GM12878 (cell line): ENCODE measurements around the gene NCKAP5. TPM values are rescaled to one million over a fixed set of nuclear protein-coding genes. Genes with fewer than 3 reads are reported as not detected.

Experiments
- ATAC-seq: fragments of 200-7000 bp; cut with Tn5 transposase; 3 replicates; pipeline ENCODE4 v1.9.1; 2020; ENCODE audit warnings: mild to moderate bottlenecking, moderate library complexity
- BruUV-seq: library from RNA; stranded (reverse); fragments of 400-500 nt; replicated peaks from 2 replicates; lab custom pipeline; 2021; lab: Mats Ljungman, UMichigan
- CTCF ChIA-PET: fragments of 300-600 bp; sonication (Branson Sonifier 250); formaldehyde crosslinking; extraction: SDS; loops from one replicate; lab custom pipeline; 2021; ENCODE audit warnings: inconsistent platforms; lab: Yijun Ruan, JAX
- POLR2A ChIA-PET: fragments of 350-600 bp; formaldehyde crosslinking; extraction: SDS; loops from one replicate; lab custom pipeline; 2021; ENCODE audit warnings: inconsistent platforms; lab: Charles Lee
- RAD21 ChIA-PET: fragments of 300-600 bp; sonication (Branson Sonifier 250); formaldehyde crosslinking; loops from one replicate; lab custom pipeline; 2023; ENCODE audit warnings: antibody characterized with exemption; ENCODE audit not compliant: unreplicated experiment; lab: Charles Lee
- SMC1A ChIA-PET: fragments of 300-600 bp; sonication (Branson Sonifier 250); formaldehyde crosslinking; loops from one replicate; lab custom pipeline; 2023; ENCODE audit not compliant: unreplicated experiment, uncharacterized antibody; lab: Charles Lee
- DNase-seq: peaks from one replicate; pipeline ENCODE4 v3.0.0-alpha.2; 2011; ENCODE audit warnings: low read depth, low spot score
- FAIRE-seq: peaks from 3 replicates; lab custom pipeline; 2011; peaks lifted over from hg19 to GRCh38; lab: Jason Lieb, UNC
- H2AFZ ChIP-seq: 2 replicates; pipeline ENCODE4 v1.6.0; 2011; ENCODE audit warnings: low read depth, low read length, control low read depth; ENCODE audit not compliant: control insufficient read depth
- H3K27ac ChIP-seq: 2 replicates; pipeline ENCODE4 v1.5.1; 2011; ENCODE audit warnings: control low read depth; ENCODE audit not compliant: control insufficient read depth, insufficient read depth
- H3K27me3 ChIP-seq, 2 experiments: replicated peaks in 1 of 2; 2 replicates each; pipeline versions ENCODE4 v1.6.0 to v1.6.1; 2011; ENCODE audit warnings: low read length in 1 of 2; ENCODE audit not compliant: control insufficient read depth in 2 of 2, insufficient read depth in 2 of 2
- H3K36me3 ChIP-seq, 2 experiments: 2 replicates each; pipeline ENCODE4 v1.5.1; 2011; ENCODE audit warnings: low read length in 1 of 2; ENCODE audit not compliant: control insufficient read depth in 2 of 2, insufficient read depth in 2 of 2
- H3K4me1 ChIP-seq: 2 replicates; pipeline ENCODE4 v1.6.1; 2011; ENCODE audit warnings: mild to moderate bottlenecking, low read length, moderate library complexity, mixed read lengths; ENCODE audit not compliant: control insufficient read depth, insufficient read depth
- H3K4me2 ChIP-seq: 2 replicates; pipeline ENCODE4 v1.6.0; 2011; ENCODE audit warnings: control low read depth; ENCODE audit not compliant: control insufficient read depth, insufficient read depth
- H3K4me3 ChIP-seq: fragments of 200-600 bp; sonication (generic); 2 replicates; pipeline ENCODE4 v1.5.1; 2016
- H3K79me2 ChIP-seq: 2 replicates; pipeline ENCODE4 v1.6.0; 2011; ENCODE audit warnings: low read length; ENCODE audit not compliant: control insufficient read depth, insufficient read depth
- H3K9ac ChIP-seq: 2 replicates; pipeline ENCODE4 v1.8.0; 2011; ENCODE audit warnings: low read length, control low read depth, mixed read lengths; ENCODE audit not compliant: control insufficient read depth, insufficient read depth
- H3K9me3 ChIP-seq: replicated peaks from 3 replicates; pipeline ENCODE4 v1.5.1; 2011; ENCODE audit warnings: mild to moderate bottlenecking, low read length; ENCODE audit not compliant: control insufficient read depth, insufficient read depth
- H4K20me1 ChIP-seq: 2 replicates; pipeline ENCODE4 v1.6.0; 2011; ENCODE audit not compliant: control insufficient read depth, insufficient read depth
- BRCA1 ChIP-seq: IDR thresholded peaks from 2 replicates; pipeline ENCODE4 v1.6.1; 2011; ENCODE audit warnings: low read depth, low read length, improper control_type of control experiment
- CBX5 ChIP-seq: sonication (generic); IDR thresholded peaks from 2 replicates; pipeline ENCODE4 v1.6.1; 2016; ENCODE audit warnings: low read depth, moderate library complexity, mild to moderate bottlenecking, inconsistent platforms
- CEBPZ ChIP-seq: fragments of 150-350 bp; IDR thresholded peaks from 2 replicates; pipeline ENCODE4 v1.6.1; 2016; ENCODE audit warnings: low read depth, low read length
- ESRRA ChIP-seq: IDR thresholded peaks from 2 replicates; pipeline ENCODE4 v1.6.1; 2012; ENCODE audit warnings: mild to moderate bottlenecking, low read length, improper control_type of control experiment
- EZH2 ChIP-seq: IDR thresholded peaks from 2 replicates; pipeline ENCODE4 v1.6.1; 2012; ENCODE audit warnings: low read depth, mild to moderate bottlenecking, control low read depth, inconsistent platforms, low read length, borderline replicate concordance; ENCODE audit not compliant: control insufficient read depth
- FOXM1 ChIP-seq: IDR thresholded peaks from 2 replicates; pipeline ENCODE4 v1.6.1; 2012; ENCODE audit warnings: low read depth, mild to moderate bottlenecking, inconsistent platforms, low read length, moderate library complexity
- HDAC2 ChIP-seq: fragments of 200-600 bp; sonication (generic); IDR thresholded peaks from 2 replicates; pipeline ENCODE4 v1.6.1; 2017
- KLF5 ChIP-seq: fragments of 450-650 bp; IDR thresholded peaks from 2 replicates; pipeline ENCODE4 v1.6.1; 2014; ENCODE audit warnings: mild to moderate bottlenecking; ENCODE audit not compliant: partially characterized antibody
- MEF2B ChIP-seq: fragments of 450-650 bp; IDR thresholded peaks from 2 replicates; pipeline ENCODE4 v1.6.1; 2018; ENCODE audit warnings: mild to moderate bottlenecking, moderate library complexity; ENCODE audit not compliant: partially characterized antibody, poor library complexity, severe bottlenecking
- MYB ChIP-seq: fragments of 150-350 bp; IDR thresholded peaks from 2 replicates; pipeline ENCODE4 v1.6.1; 2014; ENCODE audit warnings: mild to moderate bottlenecking, low read depth, low read length, borderline replicate concordance
- NBN ChIP-seq: fragments of 450-650 bp; IDR thresholded peaks from 2 replicates; pipeline ENCODE4 v1.6.1; 2016
- NR2F1 ChIP-seq: fragments of 450-650 bp; conservative IDR thresholded peaks from 2 replicates; pipeline ENCODE4 v1.6.1; 2017; ENCODE audit warnings: mild to moderate bottlenecking
- RB1 ChIP-seq: fragments of 450-650 bp; formaldehyde crosslinking; IDR thresholded peaks from 2 replicates; pipeline ENCODE4 v1.6.1; 2017; ENCODE audit warnings: mild to moderate bottlenecking, borderline replicate concordance
- RBBP5 ChIP-seq: fragments of 200-600 bp; sonication (generic); conservative IDR thresholded peaks from 2 replicates; pipeline ENCODE4 v1.6.1; 2016
- SMC3 ChIP-seq: IDR thresholded peaks from 2 replicates; pipeline ENCODE4 v1.6.1; 2011; ENCODE audit warnings: low read length, improper control_type of control experiment, borderline replicate concordance
- TCF12 ChIP-seq: IDR thresholded peaks from 2 replicates; pipeline ENCODE4 v1.6.1; 2011; ENCODE audit warnings: low read depth, mild to moderate bottlenecking, low read length
- ZNF24 ChIP-seq: fragments of 450-650 bp; IDR thresholded peaks from 2 replicates; pipeline ENCODE4 v1.6.1; 2017; ENCODE audit warnings: antibody characterized with exemption, mild to moderate bottlenecking
- ZNF384 ChIP-seq: IDR thresholded peaks from 2 replicates; pipeline ENCODE4 v1.6.1; 2012; ENCODE audit warnings: low read depth, mild to moderate bottlenecking, low read length, improper control_type of control experiment, borderline replicate concordance
- ZSCAN29 ChIP-seq: fragments of 450-650 bp; IDR thresholded peaks from 2 replicates; pipeline ENCODE4 v1.6.1; 2017; ENCODE audit warnings: mild to moderate bottlenecking, moderate library complexity
- in situ Hi-C: fragments of 300-500 bp; cut with MboI; formaldehyde crosslinking; loops from 9 replicates; pipeline ENCODE4 v1.14.3; 2018; ENCODE audit warnings: mixed read lengths
- intact Hi-C: fragments of 100-400 bp; cut with micrococcal nuclease; formaldehyde crosslinking; loops from one replicate; pipeline ENCODE4 v1.14.2; 2022; ENCODE audit not compliant: unreplicated experiment
- polyA plus RNA-seq, 11 experiments: library from polyadenylated mRNA; depleted of rRNA in 4 of 11; unstranded in 6 of 11; stranded (reverse) in 5 of 11; fragments of >200 nt; fragmentation: Nextera tagmentation in 4 of 11; fragmentation: Illumina TruSeq in 1 of 11; extraction: Ambion mirVana in 4 of 11; extraction: Trizol in 1 of 11; gene quantifications; 1 replicate in 1 of 11; 2 replicates in 10 of 11; pipeline versions ENCODE4 v1.2.1 to v1.2.3, GENCODE V29; 2011 to 2016; ENCODE audit warnings: inconsistent platforms in 2 of 11, missing spikeins in 2 of 11, low read depth in 1 of 11
- total RNA-seq, 4 experiments: library from RNA; depleted of rRNA in 3 of 4; stranded (reverse); fragments of >200 nt in 3 of 4; fragmentation: Illumina TruSeq in 1 of 4; extraction: Trizol in 1 of 4; gene quantifications; 2 replicates each; pipeline versions ENCODE4 v1.2.1 to v1.2.3, GENCODE V29; 2013 to 2021

NCKAP5 gene
- total and polyA plus RNA-seq, 10 of the 15 experiments (the other 5 are each of a cell fraction or from before 2014, with no cell fraction given) = 0.06 to 0.44 (median 0.16) TPM

GRCh38 chr2:132758995-132759394 is 809.3 kb downstream of the NCKAP5 start:
- ChIA-PET RAD21 (no interaction called here), SMC1A (interaction anchor here (1.0 to 2.6 kb wide), 2 partner anchors 9 to 11 kb away, joined by 3 to 19 read pairs; no protein-coding TSS in a partner anchor), POLR2A (no interaction called here), CTCF (no interaction called here)
- no peak overlapping the region for H2AFZ ChIP-seq
- ATAC-seq = no peak
- BruUV-seq = no TSS peak
- H3K4me2 ChIP-seq = no peak overlapping the region
- no peaks in the 10 kb centered on the region for H3K27me3 ChIP-seq
- no peaks in the 10 kb centered on the region for H3K79me2 ChIP-seq
- no peaks in the 10 kb centered on the region for H4K20me1 ChIP-seq
- TF ChIP-seq RBBP5 (no peak), HDAC2 (no peak), TCF12 (no peak), MYB (no peak), ZNF24 (no peak), CEBPZ (no peak), RB1 (no peak), ZSCAN29 (no peak), NR2F1 (no peak), NBN (no peak), BRCA1 (no peak), EZH2 (no peak), CBX5 (no peak), FOXM1 (no peak), SMC3 (no peak), ESRRA (no peak), KLF5 (no peak), ZNF384 (no peak), MEF2B (no peak)
- intact Hi-C loops = no loop called here
- no peaks in the 10 kb centered on the region for H3K9me3 ChIP-seq
- in situ Hi-C loops = no loop called here
- FAIRE-seq = no peak
- no peak for DNase-seq
- no peak overlapping the region for H3K27ac ChIP-seq
- H3K36me3 ChIP-seq = no peaks in the 10 kb centered on the region
- no peak overlapping the region for H3K4me3 ChIP-seq
- H3K4me1 ChIP-seq = no peaks in the 10 kb centered on the region
- H3K9ac ChIP-seq = no peak overlapping the region
